ENCODE measurements around the gene TSG101. TPM values are rescaled to one million over a fixed set of nuclear protein-coding genes. Genes with fewer than 3 reads are reported as not detected.

TSG101 gene
- polyA plus RNA-seq, 1 experiment, result 118 TPM

GRCh38 chr11:18495703-18496102, 31.0 kb downstream of the TSG101 start:
- Histone ChIP-seq H3K9me3 (ENCODE audit: control insufficient read depth, insufficient read depth, low read length) (no peaks in the 10 kb centered on the region), H3K27ac (ENCODE audit: low read depth, low read length) (no peak overlapping the region), H3K4me3 (ENCODE audit: low read depth, low read length) (no peak overlapping the region), H3K27me3 (ENCODE audit: control insufficient read depth, insufficient read depth, low read length) (no peaks in the 10 kb centered on the region)
- TF ChIP-seq CTCF (IDR thresholded peaks at IDR 0.05; ENCODE audit: low read depth, low read length), result no peak
- ChIA-PET CTCF (no interaction called here), POLR2A (interaction anchor here (0.6 kb wide), 1 partner anchor 117 kb away, joined by 3 read pairs; no protein-coding TSS in a partner anchor)
- DNase-seq (ENCODE audit: low read depth, low spot score), result no peak

- Histone ChIP-seq H3K27ac (ENCODE audit: low read depth, low read length) (no peak overlapping the region), H3K9me3 (ENCODE audit: control insufficient read depth, insufficient read depth, low read length) (no peaks in the 10 kb centered on the region), H3K27me3 (ENCODE audit: control insufficient read depth, insufficient read depth, low read length) (no peaks in the 10 kb centered on the region), H3K4me3 (ENCODE audit: low read depth, low read length) (no peak overlapping the region)
- no peak for DNase-seq (ENCODE audit: low read depth, low spot score)
- ChIA-PET POLR2A (no interaction called here), CTCF (interaction anchor here (2.4 kb wide), 1 partner anchor 252 kb away, joined by 11 read pairs; no protein-coding TSS in a partner anchor)
- no peak for TF ChIP-seq CTCF (IDR thresholded peaks at IDR 0.05; ENCODE audit: low read depth, low read length)
Observed at GRCh38 chr11:18495271-18495670, 31.5 kb downstream of the TSG101 start.

GRCh38 chr11:18493310-18493709, 33.4 kb downstream of the TSG101 start:
- POLR2A ChIA-PET, result no interaction called here
- no peaks in the 10 kb centered on the region for H3K9me3 ChIP-seq (ENCODE audit: control insufficient read depth, insufficient read depth, low read length)
- DNase-seq (ENCODE audit: low read depth, low spot score), result no peak
- no peak overlapping the region for H3K27ac ChIP-seq (ENCODE audit: low read depth, low read length)
- TF ChIP-seq CTCF (IDR thresholded peaks at IDR 0.05; ENCODE audit: low read depth, low read length), result no peak
- no peak overlapping the region for H3K4me3 ChIP-seq (ENCODE audit: low read depth, low read length)
- CTCF ChIA-PET, result interaction anchor here (1.4 to 2.4 kb wide), 2 partner anchors 239 to 250 kb away, joined by 4 to 11 read pairs; no protein-coding TSS in a partner anchor
- no peaks in the 10 kb centered on the region for H3K27me3 ChIP-seq (ENCODE audit: control insufficient read depth, insufficient read depth, low read length)

- Histone ChIP-seq H3K27ac (ENCODE audit: low read depth, low read length) (no peak overlapping the region), H3K9me3 (ENCODE audit: control insufficient read depth, insufficient read depth, low read length) (no peaks in the 10 kb centered on the region), H3K4me3 (ENCODE audit: low read depth, low read length) (no peak overlapping the region), H3K27me3 (ENCODE audit: control insufficient read depth, insufficient read depth, low read length) (no peaks in the 10 kb centered on the region)
- no peak for TF ChIP-seq CTCF (IDR thresholded peaks at IDR 0.05; ENCODE audit: low read depth, low read length)
- CTCF ChIA-PET, result interaction anchor here (1.4 to 2.4 kb wide), 2 partner anchors 239 to 249 kb away, joined by 4 to 11 read pairs; no protein-coding TSS in a partner anchor
- POLR2A ChIA-PET, result no interaction called here
- DNase-seq (ENCODE audit: low read depth, low spot score), result no peak
Observed at GRCh38 chr11:18492888-18493287, 33.9 kb downstream of the TSG101 start.

GRCh38 chr11:18491924-18492323, 34.8 kb downstream of the TSG101 start:
- Histone ChIP-seq H3K27me3 (ENCODE audit: control insufficient read depth, insufficient read depth, low read length) (no peaks in the 10 kb centered on the region), H3K9me3 (ENCODE audit: control insufficient read depth, insufficient read depth, low read length) (no peaks in the 10 kb centered on the region), H3K27ac (ENCODE audit: low read depth, low read length) (no peak overlapping the region), H3K4me3 (ENCODE audit: low read depth, low read length) (no peak overlapping the region)
- ChIA-PET POLR2A (no interaction called here), CTCF (interaction anchor here (0.7 to 1.3 kb wide), 2 partner anchors 248 to 261 kb away, joined by 3 to 4 read pairs; no protein-coding TSS in a partner anchor)
- DNase-seq (ENCODE audit: low read depth, low spot score), result no peak
- TF ChIP-seq CTCF (IDR thresholded peaks at IDR 0.05; ENCODE audit: low read depth, low read length), result no peak
